H9 (cell line): Measurements from ENCODE around the gene ECSCR. TPM values are rescaled to one million over a fixed set of nuclear protein-coding genes. Genes with fewer than 3 reads are reported as not detected.

ENCODE experiments used
- DNase-seq: peaks from one replicate; pipeline ENCODE4 v3.0.0-alpha.2; 2017
- H2AFZ ChIP-seq: one replicate; pipeline ENCODE4 v1.6.1; 2013; ENCODE audit warnings: mild to moderate bottlenecking, low read length, control low read depth, moderate library complexity
- H2AK5ac ChIP-seq: 2 replicates; pipeline ENCODE4 v1.6.1; 2013; ENCODE audit warnings: low read length, control low read depth, mixed read lengths; ENCODE audit not compliant: insufficient read length
- H2BK120ac ChIP-seq: one replicate; pipeline ENCODE4 v1.6.1; 2013; ENCODE audit warnings: low read depth, mild to moderate bottlenecking, low read length, control low read depth, inconsistent platforms; ENCODE audit not compliant: poor library complexity, severe bottlenecking
- H2BK12ac ChIP-seq: 2 replicates; pipeline ENCODE4 v1.6.1; 2013; ENCODE audit warnings: low read length, control low read depth, mixed read lengths, low read depth; ENCODE audit not compliant: insufficient read length
- H2BK15ac ChIP-seq: 2 replicates; pipeline ENCODE4 v1.6.1; 2013; ENCODE audit warnings: low read depth, low read length, control low read depth
- H2BK20ac ChIP-seq: one replicate; pipeline ENCODE4 v1.6.1; 2013; ENCODE audit warnings: low read depth, mild to moderate bottlenecking, low read length, control low read depth, inconsistent platforms; ENCODE audit not compliant: poor library complexity, severe bottlenecking
- H2BK5ac ChIP-seq: 2 replicates; pipeline ENCODE4 v1.6.1; 2013; ENCODE audit warnings: low read length, control low read depth, mixed read lengths; ENCODE audit not compliant: insufficient read length
- H3K14ac ChIP-seq: 2 replicates; pipeline ENCODE4 v1.6.1; 2013; ENCODE audit warnings: low read length, control low read depth; ENCODE audit not compliant: insufficient read depth
- H3K18ac ChIP-seq: 2 replicates; pipeline ENCODE4 v1.6.1; 2013; ENCODE audit warnings: low read depth, mild to moderate bottlenecking, mixed read lengths, low read length, control low read depth; ENCODE audit not compliant: insufficient read length
- H3K23ac ChIP-seq: 2 replicates; pipeline ENCODE4 v1.6.1; 2013; ENCODE audit warnings: low read length, control low read depth, mixed read lengths, low read depth; ENCODE audit not compliant: insufficient read length
- H3K23me2 ChIP-seq: 2 replicates; pipeline ENCODE4 v1.6.1; 2013; ENCODE audit warnings: low read depth, mild to moderate bottlenecking, mixed read lengths, low read length, control low read depth; ENCODE audit not compliant: insufficient read length, poor library complexity, severe bottlenecking
- H3K27ac ChIP-seq: 2 replicates; pipeline ENCODE4 v1.5.1; 2013; ENCODE audit warnings: low read length, control low read depth, mixed read lengths, low read depth; ENCODE audit not compliant: insufficient read length
- H3K27me3 ChIP-seq: 2 replicates; pipeline ENCODE4 v1.6.1; 2013; ENCODE audit warnings: low read length, control low read depth, inconsistent platforms; ENCODE audit not compliant: insufficient read depth
- H3K4ac ChIP-seq: 2 replicates; pipeline ENCODE4 v1.6.1; 2013; ENCODE audit warnings: low read depth, mild to moderate bottlenecking, control low read depth, inconsistent platforms, low read length, moderate library complexity
- H3K4me1 ChIP-seq: 2 replicates; pipeline ENCODE4 v1.6.1; 2013; ENCODE audit warnings: low read length, control low read depth, inconsistent platforms; ENCODE audit not compliant: insufficient read depth
- H3K4me2 ChIP-seq: 2 replicates; pipeline ENCODE4 v1.6.1; 2013; ENCODE audit warnings: low read length, control low read depth, mixed read lengths; ENCODE audit not compliant: insufficient read length, insufficient read depth
- H3K56ac ChIP-seq: 2 replicates; pipeline ENCODE4 v1.6.1; 2013; ENCODE audit warnings: low read depth, mild to moderate bottlenecking, mixed read lengths, low read length, control low read depth; ENCODE audit not compliant: insufficient read length
- H3K79me1 ChIP-seq: 2 replicates; pipeline ENCODE4 v1.6.1; 2013; ENCODE audit warnings: low read depth, mild to moderate bottlenecking, moderate library complexity, low read length, control low read depth, inconsistent platforms; ENCODE audit not compliant: insufficient read depth, poor library complexity, severe bottlenecking
- H3K79me2 ChIP-seq: 2 replicates; pipeline ENCODE4 v1.6.1; 2013; ENCODE audit warnings: low read length, control low read depth, inconsistent platforms; ENCODE audit not compliant: insufficient read depth
- H3K9ac ChIP-seq: 2 replicates; pipeline ENCODE4 v1.6.1; 2013; ENCODE audit warnings: low read length, control low read depth, mixed read lengths; ENCODE audit not compliant: insufficient read length; ENCODE audit errors: extremely low read depth
- H3K9me3 ChIP-seq: one replicate; pipeline ENCODE4 v1.6.1; 2013; ENCODE audit warnings: low read depth, low read length, inconsistent platforms; ENCODE audit not compliant: control insufficient read depth
- H3T11ph ChIP-seq: one replicate; pipeline ENCODE4 v1.6.1; 2013; ENCODE audit warnings: mild to moderate bottlenecking, low read length, control low read depth, inconsistent platforms
- H4K20me1 ChIP-seq: one replicate; pipeline ENCODE4 v1.6.1; 2013; ENCODE audit not compliant: control insufficient read depth, insufficient read length, insufficient read depth
- H4K5ac ChIP-seq: 2 replicates; pipeline ENCODE4 v1.6.1; 2013; ENCODE audit warnings: low read depth, mild to moderate bottlenecking, mixed read lengths, low read length, control low read depth; ENCODE audit not compliant: insufficient read length
- H4K8ac ChIP-seq: replicated peaks from 2 replicates; pipeline ENCODE4 v1.6.1; 2013; ENCODE audit warnings: low read length, control low read depth, mixed read lengths, low read depth; ENCODE audit not compliant: insufficient read length
- H4K91ac ChIP-seq: 2 replicates; pipeline ENCODE4 v1.6.1; 2013; ENCODE audit warnings: low read depth, mild to moderate bottlenecking, moderate library complexity, mixed read lengths, low read length, control low read depth; ENCODE audit not compliant: insufficient read length
- H3K27ac Mint-ChIP-seq, 3 experiments: 2 replicates in 2 of 3; 3 replicates in 1 of 3; pipeline ENCODE4 v1.8.0; 2020 to 2021; ENCODE audit warnings: mixed read lengths in 3 of 3, mild to moderate bottlenecking in 1 of 3, moderate library complexity in 1 of 3
- H3K27me3 Mint-ChIP-seq: 2 replicates; pipeline ENCODE4 v1.8.0; 2021; ENCODE audit warnings: low read depth, mild to moderate bottlenecking, moderate library complexity, mixed read lengths
- H3K36me3 Mint-ChIP-seq, 3 experiments: 2 replicates in 2 of 3; 3 replicates in 1 of 3; pipeline ENCODE4 v1.8.0; 2020 to 2021; ENCODE audit warnings: low read depth in 3 of 3, mixed read lengths in 3 of 3; ENCODE audit not compliant: insufficient read depth in 1 of 3
- H3K4me1 Mint-ChIP-seq, 2 experiments: 2 replicates each; pipeline ENCODE4 v1.8.0; 2020; ENCODE audit warnings: mixed read lengths in 2 of 2
- H3K4me3 Mint-ChIP-seq, 2 experiments: 2 replicates in 1 of 2; 3 replicates in 1 of 2; pipeline ENCODE4 v1.8.0; 2020 to 2021; ENCODE audit warnings: mild to moderate bottlenecking in 2 of 2, mixed read lengths in 2 of 2, moderate library complexity in 1 of 2
- H3K9me3 Mint-ChIP-seq, 2 experiments: 2 replicates in 1 of 2; 3 replicates in 1 of 2; pipeline ENCODE4 v1.8.0; 2020; ENCODE audit warnings: mild to moderate bottlenecking in 2 of 2, mixed read lengths in 2 of 2, moderate library complexity in 1 of 2
- WGBS: extraction: QIAGEN DNeasy Blood & Tissue Kit; methylation state at CpG from one replicate; pipeline ENCODE4 v1.1.7; 2013; ENCODE audit warnings: missing lambda C conversion rate, low lambda C conversion rate, mixed read lengths; ENCODE audit not compliant: insufficient read length; ENCODE audit errors: extremely low coverage; 5-methylcytosine and 5-hydroxymethylcytosine counted together
- total RNA-seq: library from RNA; stranded (reverse); gene quantifications from 2 replicates; pipeline ENCODE4 v1.2.1, GENCODE V29; 2021
- TF ChIP-seq, protein P1 (sequence below): fragments of 200-600 bp; sonication (generic); conservative IDR thresholded peaks from 3 replicates; pipeline ENCODE4 v1.8.0; 2021; ENCODE audit warnings: antibody characterized with exemption, mild to moderate bottlenecking

Gene ECSCR
- total RNA-seq, 1 experiment from 2014 or later: 1.6 TPM

DNA sequence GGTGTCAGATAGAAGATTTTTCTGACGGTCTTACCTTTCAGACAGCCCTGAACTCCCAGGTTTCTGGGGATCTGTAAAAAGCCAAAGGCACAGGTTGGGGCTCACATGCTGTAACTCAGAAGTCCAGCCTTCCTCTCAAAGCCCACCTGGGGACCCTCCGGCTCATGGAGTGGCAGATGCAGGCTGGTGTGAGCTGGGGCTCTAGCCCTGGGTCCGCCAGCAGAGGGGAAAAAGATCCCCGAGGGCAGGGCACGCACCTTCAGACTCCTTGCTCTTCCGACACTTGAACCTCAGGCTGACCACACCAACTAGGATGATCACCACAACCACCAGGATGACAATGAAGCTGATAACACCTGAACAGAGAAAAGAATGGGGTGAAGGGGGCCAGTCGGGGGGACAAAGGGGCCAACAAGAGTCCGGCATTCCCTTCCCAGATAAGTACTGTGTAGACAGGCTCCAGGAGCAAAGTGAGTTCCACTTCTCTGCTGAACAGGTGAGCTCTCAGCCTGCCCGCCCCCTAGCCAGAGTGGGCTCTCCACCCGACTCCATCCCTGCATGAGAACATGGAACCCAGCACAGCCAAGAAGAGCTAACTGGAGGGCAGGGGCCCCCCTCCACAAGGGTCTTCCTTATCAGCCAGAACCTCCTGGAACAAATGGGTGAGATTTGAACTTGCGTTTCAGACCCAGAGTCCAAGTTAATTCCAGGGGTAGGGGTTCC lies 7.8 kb downstream of the ECSCR start:
- H3K9me3 ChIP-seq: no peaks in the 10 kb centered on the region
- no peak overlapping the region for H3K27ac ChIP-seq
- H2BK120ac ChIP-seq: no peak overlapping the region
- no peak overlapping the region for H3K23ac ChIP-seq
- no peak overlapping the region for H2AK5ac ChIP-seq
- H3T11ph ChIP-seq: no peak overlapping the region
- no peak overlapping the region for H4K8ac ChIP-seq
- no CpG with 5 or more reads among the region's 11 CpGs for WGBS
- H4K91ac ChIP-seq: no peak overlapping the region
- H3K4me1 ChIP-seq: 0 out of 2 replicates have a peak, but pooled peaks cover 3% of the 10 kb centered on the region
- no peak overlapping the region for H3K18ac ChIP-seq
- no peak for DNase-seq
- no peak overlapping the region for H3K56ac ChIP-seq
- H3K27me3 Mint-ChIP-seq: no peaks in the 10 kb centered on the region; the same call in 1 of the 2 replicates
- TF ChIP-seq, protein P1, sequence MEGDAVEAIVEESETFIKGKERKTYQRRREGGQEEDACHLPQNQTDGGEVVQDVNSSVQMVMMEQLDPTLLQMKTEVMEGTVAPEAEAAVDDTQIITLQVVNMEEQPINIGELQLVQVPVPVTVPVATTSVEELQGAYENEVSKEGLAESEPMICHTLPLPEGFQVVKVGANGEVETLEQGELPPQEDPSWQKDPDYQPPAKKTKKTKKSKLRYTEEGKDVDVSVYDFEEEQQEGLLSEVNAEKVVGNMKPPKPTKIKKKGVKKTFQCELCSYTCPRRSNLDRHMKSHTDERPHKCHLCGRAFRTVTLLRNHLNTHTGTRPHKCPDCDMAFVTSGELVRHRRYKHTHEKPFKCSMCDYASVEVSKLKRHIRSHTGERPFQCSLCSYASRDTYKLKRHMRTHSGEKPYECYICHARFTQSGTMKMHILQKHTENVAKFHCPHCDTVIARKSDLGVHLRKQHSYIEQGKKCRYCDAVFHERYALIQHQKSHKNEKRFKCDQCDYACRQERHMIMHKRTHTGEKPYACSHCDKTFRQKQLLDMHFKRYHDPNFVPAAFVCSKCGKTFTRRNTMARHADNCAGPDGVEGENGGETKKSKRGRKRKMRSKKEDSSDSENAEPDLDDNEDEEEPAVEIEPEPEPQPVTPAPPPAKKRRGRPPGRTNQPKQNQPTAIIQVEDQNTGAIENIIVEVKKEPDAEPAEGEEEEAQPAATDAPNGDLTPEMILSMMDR: no peak
- H3K14ac ChIP-seq: no peak overlapping the region
- H3K27ac Mint-ChIP-seq: no peak overlapping the region
- H3K9ac ChIP-seq: no peak overlapping the region
- H4K5ac ChIP-seq: no peak overlapping the region
- H3K4me3 Mint-ChIP-seq: no peak overlapping the region
- H2BK20ac ChIP-seq: no peak overlapping the region
- H3K4ac ChIP-seq: no peak overlapping the region
- H2AFZ ChIP-seq: no peak overlapping the region
- H3K27me3 ChIP-seq: no peaks in the 10 kb centered on the region
- H3K79me1 ChIP-seq: no peaks in the 10 kb centered on the region
- no peaks in the 10 kb centered on the region for H3K23me2 ChIP-seq
- no peak overlapping the region for H2BK5ac ChIP-seq
- no peaks in the 10 kb centered on the region for H4K20me1 ChIP-seq
- no peaks in the 10 kb centered on the region for H3K79me2 ChIP-seq
- no peak overlapping the region for H2BK12ac ChIP-seq
- no peak overlapping the region for H3K4me2 ChIP-seq
- peaks cover 6 to 10% of the 10 kb centered on the region in 2 experiments for H3K4me1 Mint-ChIP-seq
- no peaks in the 10 kb centered on the region; a peak in 1 of 5 replicates for H3K9me3 Mint-ChIP-seq
- no peaks in the 10 kb centered on the region for H3K36me3 Mint-ChIP-seq
- no peak overlapping the region for H2BK15ac ChIP-seq
